ENCODE measurements around the gene SYCP2L.
"Not testable (repeated sequence)": the region's sequence is repeated elsewhere in the genome, so short reads cannot be mapped to it uniquely, and the experiment has no call there.

SYCP2L gene

GRCh38 chr6:10890151-10890550, 3.3 kb downstream of the SYCP2L start:
- DNase-seq (ENCODE audit: low read depth) = no peak
- H3K4me3 ChIP-seq (ENCODE audit: control insufficient read depth, low read depth, low read length) = no peak overlapping the region
- no peak for TF ChIP-seq CTCF (IDR thresholded peaks at IDR 0.05; ENCODE audit: control insufficient read depth, insufficient read depth, low read depth, low read length, missing control alignments)

- H3K4me3 ChIP-seq (ENCODE audit: control insufficient read depth, low read depth, low read length) = no peak overlapping the region
- no peak for DNase-seq (ENCODE audit: low read depth)
- TF ChIP-seq CTCF (IDR thresholded peaks at IDR 0.05; ENCODE audit: control insufficient read depth, insufficient read depth, low read depth, low read length, missing control alignments) = no peak
Observed at GRCh38 chr6:10891960-10892359, 5.1 kb downstream of the SYCP2L start.

GRCh38 chr6:10894958-10895357, 8.1 kb downstream of the SYCP2L start:
- DNase-seq (ENCODE audit: low read depth) = no peak
- no peak for TF ChIP-seq CTCF (IDR thresholded peaks at IDR 0.05; ENCODE audit: control insufficient read depth, insufficient read depth, low read depth, low read length, missing control alignments)
- no peak overlapping the region for H3K4me3 ChIP-seq (ENCODE audit: control insufficient read depth, low read depth, low read length)

- no peak for TF ChIP-seq CTCF (IDR thresholded peaks at IDR 0.05; ENCODE audit: control insufficient read depth, insufficient read depth, low read depth, low read length, missing control alignments)
- DNase-seq (ENCODE audit: low read depth) = no peak
- H3K4me3 ChIP-seq (ENCODE audit: control insufficient read depth, low read depth, low read length) = no peak overlapping the region
Observed at GRCh38 chr6:10896691-10897090, 9.8 kb downstream of the SYCP2L start.

- no peak for DNase-seq (ENCODE audit: low read depth)
- H3K4me3 ChIP-seq (ENCODE audit: control insufficient read depth, low read depth, low read length) = no peak overlapping the region
- no peak for TF ChIP-seq CTCF (IDR thresholded peaks at IDR 0.05; ENCODE audit: control insufficient read depth, insufficient read depth, low read depth, low read length, missing control alignments)
Observed at GRCh38 chr6:10901770-10902169, 14.9 kb downstream of the SYCP2L start.

- H3K4me3 ChIP-seq (ENCODE audit: control insufficient read depth, low read depth, low read length) = no peak overlapping the region
- TF ChIP-seq CTCF (IDR thresholded peaks at IDR 0.05; ENCODE audit: control insufficient read depth, insufficient read depth, low read depth, low read length, missing control alignments) = no peak
- no peak for DNase-seq (ENCODE audit: low read depth)
Observed at GRCh38 chr6:10904015-10904414, 17.2 kb downstream of the SYCP2L start.

GRCh38 chr6:10908228-10908627, 21.4 kb downstream of the SYCP2L start:
- H3K4me3 ChIP-seq (ENCODE audit: control insufficient read depth, low read depth, low read length) = no peak overlapping the region
- DNase-seq (ENCODE audit: low read depth) = no peak
- no peak for TF ChIP-seq CTCF (IDR thresholded peaks at IDR 0.05; ENCODE audit: control insufficient read depth, insufficient read depth, low read depth, low read length, missing control alignments)

GRCh38 chr6:10919520-10919919, 32.7 kb downstream of the SYCP2L start:
- H3K4me3 ChIP-seq (ENCODE audit: control insufficient read depth, low read depth, low read length); DNase-seq (ENCODE audit: low read depth): not testable (repeated sequence)

All from AG09309 (cell line).